ENCODE measurements around the gene EYS.

DNA sequence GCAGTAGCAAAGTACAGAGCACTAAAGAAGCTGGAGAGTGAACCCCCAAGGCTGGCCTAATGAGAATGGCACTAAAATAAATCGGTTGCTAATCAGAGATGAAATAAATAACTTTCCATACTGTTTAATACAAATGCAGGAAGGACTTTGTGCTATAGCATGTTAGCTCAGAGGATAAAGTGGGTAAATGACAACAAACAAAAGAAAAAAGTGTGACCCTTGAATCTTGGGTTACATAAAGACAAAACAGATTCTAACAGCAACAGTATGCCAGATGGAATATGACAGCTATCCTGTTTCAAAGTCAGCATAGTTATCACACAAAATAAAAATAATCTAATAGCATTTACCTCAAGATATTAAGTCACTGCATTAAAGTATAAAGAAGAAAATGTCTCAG lies 1448.7 kb downstream of the EYS start:
- TF ChIP-seq, protein P1, sequence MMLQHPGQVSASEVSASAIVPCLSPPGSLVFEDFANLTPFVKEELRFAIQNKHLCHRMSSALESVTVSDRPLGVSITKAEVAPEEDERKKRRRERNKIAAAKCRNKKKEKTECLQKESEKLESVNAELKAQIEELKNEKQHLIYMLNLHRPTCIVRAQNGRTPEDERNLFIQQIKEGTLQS (IDR thresholded peaks at IDR 0.05): no peak
- no peak for TF ChIP-seq TAF1 (conservative IDR thresholded peaks at IDR 0.05)
- TF ChIP-seq, protein P2, sequence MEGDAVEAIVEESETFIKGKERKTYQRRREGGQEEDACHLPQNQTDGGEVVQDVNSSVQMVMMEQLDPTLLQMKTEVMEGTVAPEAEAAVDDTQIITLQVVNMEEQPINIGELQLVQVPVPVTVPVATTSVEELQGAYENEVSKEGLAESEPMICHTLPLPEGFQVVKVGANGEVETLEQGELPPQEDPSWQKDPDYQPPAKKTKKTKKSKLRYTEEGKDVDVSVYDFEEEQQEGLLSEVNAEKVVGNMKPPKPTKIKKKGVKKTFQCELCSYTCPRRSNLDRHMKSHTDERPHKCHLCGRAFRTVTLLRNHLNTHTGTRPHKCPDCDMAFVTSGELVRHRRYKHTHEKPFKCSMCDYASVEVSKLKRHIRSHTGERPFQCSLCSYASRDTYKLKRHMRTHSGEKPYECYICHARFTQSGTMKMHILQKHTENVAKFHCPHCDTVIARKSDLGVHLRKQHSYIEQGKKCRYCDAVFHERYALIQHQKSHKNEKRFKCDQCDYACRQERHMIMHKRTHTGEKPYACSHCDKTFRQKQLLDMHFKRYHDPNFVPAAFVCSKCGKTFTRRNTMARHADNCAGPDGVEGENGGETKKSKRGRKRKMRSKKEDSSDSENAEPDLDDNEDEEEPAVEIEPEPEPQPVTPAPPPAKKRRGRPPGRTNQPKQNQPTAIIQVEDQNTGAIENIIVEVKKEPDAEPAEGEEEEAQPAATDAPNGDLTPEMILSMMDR (IDR thresholded peaks at IDR 0.05; ENCODE audit: low read depth, low read length, missing input control): no peak
- TF ChIP-seq, protein P3, sequence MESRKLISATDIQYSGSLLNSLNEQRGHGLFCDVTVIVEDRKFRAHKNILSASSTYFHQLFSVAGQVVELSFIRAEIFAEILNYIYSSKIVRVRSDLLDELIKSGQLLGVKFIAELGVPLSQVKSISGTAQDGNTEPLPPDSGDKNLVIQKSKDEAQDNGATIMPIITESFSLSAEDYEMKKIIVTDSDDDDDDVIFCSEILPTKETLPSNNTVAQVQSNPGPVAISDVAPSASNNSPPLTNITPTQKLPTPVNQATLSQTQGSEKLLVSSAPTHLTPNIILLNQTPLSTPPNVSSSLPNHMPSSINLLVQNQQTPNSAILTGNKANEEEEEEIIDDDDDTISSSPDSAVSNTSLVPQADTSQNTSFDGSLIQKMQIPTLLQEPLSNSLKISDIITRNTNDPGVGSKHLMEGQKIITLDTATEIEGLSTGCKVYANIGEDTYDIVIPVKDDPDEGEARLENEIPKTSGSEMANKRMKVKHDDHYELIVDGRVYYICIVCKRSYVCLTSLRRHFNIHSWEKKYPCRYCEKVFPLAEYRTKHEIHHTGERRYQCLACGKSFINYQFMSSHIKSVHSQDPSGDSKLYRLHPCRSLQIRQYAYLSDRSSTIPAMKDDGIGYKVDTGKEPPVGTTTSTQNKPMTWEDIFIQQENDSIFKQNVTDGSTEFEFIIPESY (IDR thresholded peaks at IDR 0.05): no peak
- TF ChIP-seq, protein P4, sequence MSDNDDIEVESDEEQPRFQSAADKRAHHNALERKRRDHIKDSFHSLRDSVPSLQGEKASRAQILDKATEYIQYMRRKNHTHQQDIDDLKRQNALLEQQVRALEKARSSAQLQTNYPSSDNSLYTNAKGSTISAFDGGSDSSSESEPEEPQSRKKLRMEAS (IDR thresholded peaks at IDR 0.05): no peak
